ENCODE measurements around the gene SIK2.

DNA sequence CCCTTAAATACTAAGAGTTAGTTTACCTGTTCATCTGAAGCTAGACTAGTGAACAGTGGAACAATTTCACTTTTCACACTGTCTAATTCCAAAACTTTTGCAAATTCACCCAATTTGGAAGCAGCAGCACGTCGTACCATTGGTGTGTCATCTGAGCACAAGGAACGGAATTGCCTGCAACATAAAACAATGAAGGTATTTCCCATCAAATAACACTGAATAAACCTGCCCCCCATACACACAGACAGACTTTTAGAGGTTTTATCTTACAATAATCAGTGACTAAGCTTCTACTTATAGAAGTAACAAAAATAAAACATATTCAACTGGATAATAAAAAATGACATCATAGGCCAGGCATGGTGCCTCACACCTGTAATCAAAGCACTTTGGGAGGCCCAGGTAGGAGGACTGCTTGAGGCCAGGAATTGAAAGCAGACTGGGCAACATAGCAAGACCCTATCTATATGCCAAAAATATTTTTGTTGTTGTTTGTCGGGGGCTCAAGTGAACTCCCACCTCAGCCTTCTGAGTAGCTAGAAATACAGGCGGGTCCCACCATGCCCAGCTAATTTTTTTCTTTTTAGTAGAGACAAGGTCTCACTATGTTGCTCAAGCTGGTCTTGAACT, 157.6 kb downstream of the SIK2 start:
- TF ChIP-seq CTCF (IDR thresholded peaks at IDR 0.05) (no peak), POLR2A (IDR thresholded peaks at IDR 0.05) (no peak)

Measured in thyroid gland (tissue), 4 donors.